Caco-2 (cell line): ENCODE results near the gene DSCAML1. TPM values are rescaled to one million over a fixed set of nuclear protein-coding genes. Genes with fewer than 3 reads are reported as not detected.
A peak's percentile ranks its signal among the peaks of the same experiment; 100 is the strongest.

Source experiments
- BruUV-seq: library from RNA; stranded (reverse); fragments of 400-500 nt; replicated peaks from 2 replicates; lab custom pipeline; 2021; lab: Mats Ljungman, UMichigan
- CTCF ChIA-PET: fragments of 300-600 bp; sonication (Branson Sonifier 250); formaldehyde crosslinking; loops from one replicate; lab custom pipeline; 2022; ENCODE audit warnings: antibody characterized with exemption; lab: Charles Lee
- POLR2A ChIA-PET: fragments of 300-600 bp; sonication (Branson Sonifier 250); formaldehyde crosslinking; loops from one replicate; lab custom pipeline; 2022; ENCODE audit warnings: antibody characterized with exemption; lab: Charles Lee
- DNase-seq, 2 experiments: peaks; one replicate each; pipeline versions ENCODE4 v3.0.0 to v3.0.0-alpha.2; 2020 to 2022
- H3K27me3 ChIP-seq: replicated peaks from 2 replicates; pipeline ENCODE4 v1.6.0; 2011; ENCODE audit warnings: low read length; ENCODE audit not compliant: control insufficient read depth, insufficient read depth
- H3K36me3 ChIP-seq: 2 replicates; pipeline ENCODE4 v1.5.1; 2011; ENCODE audit warnings: low read length; ENCODE audit not compliant: control insufficient read depth, insufficient read depth
- H3K4me1 ChIP-seq: fragments of 250-450 bp; sonication (Bioruptor Pico); 2 replicates; pipeline ENCODE4 v1.5.1; 2020; ENCODE audit warnings: mild to moderate bottlenecking
- H3K4me3 ChIP-seq: 2 replicates; pipeline ENCODE4 v1.5.1; 2011; ENCODE audit warnings: low read depth, mild to moderate bottlenecking, control low read depth, low read length
- H3K9me3 ChIP-seq: fragments of 250-450 bp; sonication (Bioruptor Pico); 2 replicates; pipeline ENCODE4 v1.5.1; 2020; ENCODE audit warnings: mild to moderate bottlenecking, moderate library complexity
- H3K27ac Mint-ChIP-seq: one replicate; pipeline ENCODE4 v1.8.0; 2022; ENCODE audit warnings: mixed read lengths; ENCODE audit not compliant: unreplicated experiment
- H3K27me3 Mint-ChIP-seq: one replicate; pipeline ENCODE4 v1.8.0; 2022; ENCODE audit warnings: mixed read lengths; ENCODE audit not compliant: insufficient read depth, unreplicated experiment
- H3K36me3 Mint-ChIP-seq: one replicate; pipeline ENCODE4 v1.8.0; 2022; ENCODE audit warnings: mild to moderate bottlenecking, mixed read lengths; ENCODE audit not compliant: insufficient read depth, unreplicated experiment
- H3K4me1 Mint-ChIP-seq: one replicate; pipeline ENCODE4 v1.8.0; 2022; ENCODE audit warnings: low read depth, mixed read lengths; ENCODE audit not compliant: unreplicated experiment
- H3K4me3 Mint-ChIP-seq: one replicate; pipeline ENCODE4 v1.8.0; 2022; ENCODE audit warnings: mild to moderate bottlenecking, moderate library complexity, mixed read lengths; ENCODE audit not compliant: unreplicated experiment
- H3K9me3 Mint-ChIP-seq: one replicate; pipeline ENCODE4 v1.8.0; 2022; ENCODE audit warnings: mixed read lengths; ENCODE audit not compliant: unreplicated experiment
- CTCF ChIP-seq, 2 experiments: fragments of 200-600 bp in 1 of 2; IDR thresholded peaks; 1 replicate in 1 of 2; 2 replicates in 1 of 2; pipeline versions ENCODE4 v1.5.1 to v1.8.0; 2011 to 2022; ENCODE audit warnings: antibody characterized with exemption in 1 of 2, control low read depth in 1 of 2, inconsistent platforms in 1 of 2, low read depth in 1 of 2, low read length in 1 of 2, mild to moderate bottlenecking in 1 of 2, moderate library complexity in 1 of 2; ENCODE audit not compliant: insufficient read depth in 1 of 2, severe bottlenecking in 1 of 2, unreplicated experiment in 1 of 2
- intact Hi-C: fragments of 100-400 bp; cut with micrococcal nuclease; formaldehyde crosslinking; loops from one replicate; pipeline ENCODE4 v1.10.0; 2022; ENCODE audit not compliant: unreplicated experiment
- total RNA-seq: library from RNA; stranded (reverse); gene quantifications from 2 replicates; pipeline ENCODE4 v1.2.3, GENCODE V29; 2022

The DSCAML1 gene
- total RNA-seq, 1 experiment from 2014 or later: not detected

GRCh38 chr11:117823946-117824420, 27.0 kb upstream of the DSCAML1 start:
- POLR2A ChIA-PET: no interaction called here
- Mint-ChIP-seq H3K4me1 (peaks cover 7% of the 10 kb centered on the region), H3K27me3 (no peaks in the 10 kb centered on the region), H3K36me3 (peaks cover 5% of the 10 kb centered on the region), H3K4me3 (no peak overlapping the region), H3K9me3 (no peaks in the 10 kb centered on the region), H3K27ac (no peak overlapping the region)
- CTCF ChIA-PET: interaction anchor here (0.6 to 4.3 kb wide), 6 partner anchors 10 to 229 kb away, joined by 3 to 39 read pairs (median 4); no protein-coding TSS in a partner anchor
- H3K36me3 ChIP-seq: no peaks in the 10 kb centered on the region
- H3K4me1 ChIP-seq: peaks cover 12% of the 10 kb centered on the region
- no peaks in the 10 kb centered on the region for H3K9me3 ChIP-seq
- H3K4me3 ChIP-seq: no peak overlapping the region
- BruUV-seq: no TSS peak
- no peaks in the 10 kb centered on the region for H3K27me3 ChIP-seq
- DNase-seq: no peak
- no peak for TF ChIP-seq CTCF (IDR thresholded peaks at IDR 0.05; ENCODE audit: insufficient read depth in 1 of 2, low read depth in 1 of 2, low read length in 1 of 2, severe bottlenecking in 1 of 2, unreplicated experiment in 1 of 2)
- intact Hi-C loops: loop anchor here (1.0 kb wide), 1 partner anchor 123 kb away; no protein-coding TSS in a partner anchor

- Histone ChIP-seq H3K4me3 (no peak overlapping the region), H3K36me3 (no peaks in the 10 kb centered on the region), H3K4me1 (peaks cover 14% of the 10 kb centered on the region), H3K9me3 (no peaks in the 10 kb centered on the region), H3K27me3 (no peaks in the 10 kb centered on the region)
- DNase-seq: peak in 1 of 2 experiments; percentile 42
- intact Hi-C loops: loop anchor here (1.0 kb wide), 1 partner anchor 124 kb away; no protein-coding TSS in a partner anchor
- peaks cover 5% of the 10 kb centered on the region for H3K36me3 Mint-ChIP-seq
- TF ChIP-seq CTCF (IDR thresholded peaks at IDR 0.05; ENCODE audit: insufficient read depth in 1 of 2, low read depth in 1 of 2, low read length in 1 of 2, severe bottlenecking in 1 of 2, unreplicated experiment in 1 of 2): peak; percentile 54 to 58
- no peak overlapping the region for H3K4me3 Mint-ChIP-seq
- ChIA-PET CTCF (interaction anchor here (0.6 to 4.3 kb wide), 10 partner anchors 10 to 319 kb away, joined by 3 to 39 read pairs (median 4); no protein-coding TSS in a partner anchor), POLR2A (no interaction called here)
- H3K4me1 Mint-ChIP-seq: peaks cover 7% of the 10 kb centered on the region
- H3K27me3 Mint-ChIP-seq: no peaks in the 10 kb centered on the region
- no peak overlapping the region for H3K27ac Mint-ChIP-seq
- no TSS peak for BruUV-seq
- H3K9me3 Mint-ChIP-seq: no peaks in the 10 kb centered on the region
Measured at GRCh38 chr11:117823294-117823945, 26.4 kb upstream of the DSCAML1 start.

GRCh38 chr11:117822074-117823033, 25.3 kb upstream of the DSCAML1 start:
- peaks cover 23% of the 10 kb centered on the region for H3K4me1 ChIP-seq
- H3K4me1 Mint-ChIP-seq: peaks cover 14% of the 10 kb centered on the region
- DNase-seq: peak; percentile 38 to 66
- peak; percentile 85 to 91 for TF ChIP-seq CTCF (IDR thresholded peaks at IDR 0.05; ENCODE audit: insufficient read depth in 1 of 2, low read depth in 1 of 2, low read length in 1 of 2, severe bottlenecking in 1 of 2, unreplicated experiment in 1 of 2)
- CTCF ChIA-PET: interaction anchor here (0.6 to 4.3 kb wide), 7 partner anchors 11 to 318 kb away, joined by 3 to 39 read pairs (median 5); no protein-coding TSS in a partner anchor
- no peaks in the 10 kb centered on the region for H3K9me3 ChIP-seq
- POLR2A ChIA-PET: no interaction called here
- no peaks in the 10 kb centered on the region for H3K27me3 Mint-ChIP-seq
- no peak overlapping the region for H3K4me3 Mint-ChIP-seq
- intact Hi-C loops: loop anchor here (1.0 kb wide), 1 partner anchor 125 kb away; no protein-coding TSS in a partner anchor
- no TSS peak for BruUV-seq
- no peaks in the 10 kb centered on the region for H3K27me3 ChIP-seq
- H3K27ac Mint-ChIP-seq: no peak overlapping the region
- peaks cover 5% of the 10 kb centered on the region for H3K36me3 Mint-ChIP-seq
- H3K9me3 Mint-ChIP-seq: no peaks in the 10 kb centered on the region
- H3K4me3 ChIP-seq: no peak overlapping the region
- H3K36me3 ChIP-seq: no peaks in the 10 kb centered on the region
